ENCODE measurements around the gene PCSK2. TPM values are rescaled to one million over a fixed set of nuclear protein-coding genes. Genes with fewer than 3 reads are reported as not detected.

The PCSK2 gene
- total RNA-seq, 1 donor from 2014 or later: 0.52 TPM

GRCh38 chr20:17479063-17479657, 252.3 kb downstream of the PCSK2 start:
- H3K4me1 ChIP-seq (ENCODE audit: control insufficient read depth in 3 of 3, insufficient read depth in 3 of 3, low read length in 3 of 3): no peaks in the 10 kb centered on the region
- H3K36me3 ChIP-seq (ENCODE audit: control insufficient read depth in 3 of 3, insufficient read depth in 3 of 3, low read length in 3 of 3): no peaks in the 10 kb centered on the region
- H3K4me3 ChIP-seq (ENCODE audit: low read length in 3 of 3): no peak overlapping the region
- no peaks in the 10 kb centered on the region for H3K9me3 ChIP-seq (ENCODE audit: control insufficient read depth in 3 of 3, low read length in 3 of 3)
- H3K27me3 ChIP-seq (ENCODE audit: control insufficient read depth in 3 of 3, insufficient read depth in 3 of 3, low read length in 3 of 3): peaks cover 0 to 20% (median 18%) of the 10 kb centered on the region in 3 donors
- no peak overlapping the region for H3K9ac ChIP-seq (ENCODE audit: low read depth in 1 of 3, low read length in 3 of 3)
- no peak overlapping the region for H3K27ac ChIP-seq (ENCODE audit: low read depth, low read length)

- H3K36me3 ChIP-seq (ENCODE audit: control insufficient read depth in 3 of 3, insufficient read depth in 3 of 3, low read length in 3 of 3): no peaks in the 10 kb centered on the region
- H3K9ac ChIP-seq (ENCODE audit: low read depth in 1 of 3, low read length in 3 of 3): no peak overlapping the region
- peaks cover 0 to 3% (median 0%) of the 10 kb centered on the region in 3 donors for H3K9me3 ChIP-seq (ENCODE audit: control insufficient read depth in 3 of 3, low read length in 3 of 3)
- H3K27me3 ChIP-seq (ENCODE audit: control insufficient read depth in 3 of 3, insufficient read depth in 3 of 3, low read length in 3 of 3): peaks cover 0 to 20% (median 18%) of the 10 kb centered on the region in 3 donors
- H3K4me1 ChIP-seq (ENCODE audit: control insufficient read depth in 3 of 3, insufficient read depth in 3 of 3, low read length in 3 of 3): no peaks in the 10 kb centered on the region
- H3K4me3 ChIP-seq (ENCODE audit: low read length in 3 of 3): no peak overlapping the region
- H3K27ac ChIP-seq (ENCODE audit: low read depth, low read length): no peak overlapping the region
These were observed 253.9 kb downstream of the PCSK2 start for GRCh38 chr20:17480696-17481095.

GRCh38 chr20:17481661-17482060, 254.8 kb downstream of the PCSK2 start:
- no peak overlapping the region for H3K9ac ChIP-seq (ENCODE audit: low read depth in 1 of 3, low read length in 3 of 3)
- H3K9me3 ChIP-seq (ENCODE audit: control insufficient read depth in 3 of 3, low read length in 3 of 3): peaks cover 0 to 3% (median 0%) of the 10 kb centered on the region in 3 donors
- no peaks in the 10 kb centered on the region for H3K4me1 ChIP-seq (ENCODE audit: control insufficient read depth in 3 of 3, insufficient read depth in 3 of 3, low read length in 3 of 3)
- H3K27ac ChIP-seq (ENCODE audit: low read depth, low read length): no peak overlapping the region
- H3K4me3 ChIP-seq (ENCODE audit: low read length in 3 of 3): no peak overlapping the region
- H3K27me3 ChIP-seq (ENCODE audit: control insufficient read depth in 3 of 3, insufficient read depth in 3 of 3, low read length in 3 of 3): peaks cover 0 to 20% (median 18%) of the 10 kb centered on the region in 3 donors
- H3K36me3 ChIP-seq (ENCODE audit: control insufficient read depth in 3 of 3, insufficient read depth in 3 of 3, low read length in 3 of 3): no peaks in the 10 kb centered on the region

GRCh38 chr20:17482536-17482935, 255.7 kb downstream of the PCSK2 start:
- Histone ChIP-seq H3K9ac (ENCODE audit: low read depth in 1 of 3, low read length in 3 of 3) (no peak overlapping the region), H3K4me3 (ENCODE audit: low read length in 3 of 3) (no peak overlapping the region), H3K27me3 (ENCODE audit: control insufficient read depth in 3 of 3, insufficient read depth in 3 of 3, low read length in 3 of 3) (peaks cover 0 to 20% (median 18%) of the 10 kb centered on the region in 3 donors), H3K9me3 (ENCODE audit: control insufficient read depth in 3 of 3, low read length in 3 of 3) (peaks cover 0 to 3% (median 0%) of the 10 kb centered on the region in 3 donors), H3K36me3 (ENCODE audit: control insufficient read depth in 3 of 3, insufficient read depth in 3 of 3, low read length in 3 of 3) (no peaks in the 10 kb centered on the region), H3K27ac (ENCODE audit: low read depth, low read length) (no peak overlapping the region), H3K4me1 (ENCODE audit: control insufficient read depth in 3 of 3, insufficient read depth in 3 of 3, low read length in 3 of 3) (no peaks in the 10 kb centered on the region)

GRCh38 chr20:17485017-17485416, 258.2 kb downstream of the PCSK2 start:
- Histone ChIP-seq H3K27ac (ENCODE audit: low read depth, low read length) (no peak overlapping the region), H3K4me3 (ENCODE audit: low read length in 3 of 3) (no peak overlapping the region), H3K9ac (ENCODE audit: low read depth in 1 of 3, low read length in 3 of 3) (no peak overlapping the region), H3K9me3 (ENCODE audit: control insufficient read depth in 3 of 3, low read length in 3 of 3) (peaks cover 0 to 3% (median 0%) of the 10 kb centered on the region in 3 donors), H3K27me3 (ENCODE audit: control insufficient read depth in 3 of 3, insufficient read depth in 3 of 3, low read length in 3 of 3) (peaks cover 0 to 20% (median 18%) of the 10 kb centered on the region in 3 donors), H3K4me1 (ENCODE audit: control insufficient read depth in 3 of 3, insufficient read depth in 3 of 3, low read length in 3 of 3) (no peaks in the 10 kb centered on the region), H3K36me3 (ENCODE audit: control insufficient read depth in 3 of 3, insufficient read depth in 3 of 3, low read length in 3 of 3) (no peaks in the 10 kb centered on the region)

GRCh38 chr20:17488916-17489600, 262.2 kb downstream of the PCSK2 start:
- no peaks in the 10 kb centered on the region for H3K36me3 ChIP-seq (ENCODE audit: control insufficient read depth in 3 of 3, insufficient read depth in 3 of 3, low read length in 3 of 3)
- no peak overlapping the region for H3K9ac ChIP-seq (ENCODE audit: low read depth in 1 of 3, low read length in 3 of 3)
- peaks cover 0 to 3% (median 0%) of the 10 kb centered on the region in 3 donors for H3K9me3 ChIP-seq (ENCODE audit: control insufficient read depth in 3 of 3, low read length in 3 of 3)

GRCh38 chr20:17490501-17490900, 263.7 kb downstream of the PCSK2 start:
- Histone ChIP-seq H3K27ac (ENCODE audit: low read depth, low read length) (no peak overlapping the region), H3K9ac (ENCODE audit: low read depth in 1 of 3, low read length in 3 of 3) (no peak overlapping the region), H3K9me3 (ENCODE audit: control insufficient read depth in 3 of 3, low read length in 3 of 3) (no peaks in the 10 kb centered on the region)

More at GRCh38 chr20:17488916-17489600, 262.2 kb downstream of the PCSK2 start:
- Histone ChIP-seq H3K4me1 (ENCODE audit: control insufficient read depth in 3 of 3, insufficient read depth in 3 of 3, low read length in 3 of 3) (no peaks in the 10 kb centered on the region), H3K27ac (ENCODE audit: low read depth, low read length) (no peak overlapping the region), H3K27me3 (ENCODE audit: control insufficient read depth in 3 of 3, insufficient read depth in 3 of 3, low read length in 3 of 3) (no peaks in the 10 kb centered on the region), H3K4me3 (ENCODE audit: low read length in 3 of 3) (no peak overlapping the region)

GRCh38 chr20:17491041-17491440, 264.2 kb downstream of the PCSK2 start:
- Histone ChIP-seq H3K27me3 (ENCODE audit: control insufficient read depth in 3 of 3, insufficient read depth in 3 of 3, low read length in 3 of 3) (peaks cover 0 to 2% (median 0%) of the 10 kb centered on the region in 3 donors), H3K27ac (ENCODE audit: low read depth, low read length) (no peak overlapping the region), H3K9me3 (ENCODE audit: control insufficient read depth in 3 of 3, low read length in 3 of 3) (no peaks in the 10 kb centered on the region), H3K4me3 (ENCODE audit: low read length in 3 of 3) (no peak overlapping the region), H3K9ac (ENCODE audit: low read depth in 1 of 3, low read length in 3 of 3) (no peak overlapping the region), H3K36me3 (ENCODE audit: control insufficient read depth in 3 of 3, insufficient read depth in 3 of 3, low read length in 3 of 3) (no peaks in the 10 kb centered on the region), H3K4me1 (ENCODE audit: control insufficient read depth in 3 of 3, insufficient read depth in 3 of 3, low read length in 3 of 3) (no peaks in the 10 kb centered on the region)

More at GRCh38 chr20:17490501-17490900, 263.7 kb downstream of the PCSK2 start:
- Histone ChIP-seq H3K36me3 (ENCODE audit: control insufficient read depth in 3 of 3, insufficient read depth in 3 of 3, low read length in 3 of 3) (no peaks in the 10 kb centered on the region), H3K4me3 (ENCODE audit: low read length in 3 of 3) (no peak overlapping the region), H3K27me3 (ENCODE audit: control insufficient read depth in 3 of 3, insufficient read depth in 3 of 3, low read length in 3 of 3) (no peaks in the 10 kb centered on the region), H3K4me1 (ENCODE audit: control insufficient read depth in 3 of 3, insufficient read depth in 3 of 3, low read length in 3 of 3) (no peaks in the 10 kb centered on the region)

GRCh38 chr20:17491488-17491887, 264.6 kb downstream of the PCSK2 start:
- no peaks in the 10 kb centered on the region for H3K4me1 ChIP-seq (ENCODE audit: control insufficient read depth in 3 of 3, insufficient read depth in 3 of 3, low read length in 3 of 3)
- no peaks in the 10 kb centered on the region for H3K9me3 ChIP-seq (ENCODE audit: control insufficient read depth in 3 of 3, low read length in 3 of 3)
- H3K9ac ChIP-seq (ENCODE audit: low read depth in 1 of 3, low read length in 3 of 3): no peak overlapping the region
- no peak overlapping the region for H3K27ac ChIP-seq (ENCODE audit: low read depth, low read length)
- no peak overlapping the region for H3K4me3 ChIP-seq (ENCODE audit: low read length in 3 of 3)
- H3K27me3 ChIP-seq (ENCODE audit: control insufficient read depth in 3 of 3, insufficient read depth in 3 of 3, low read length in 3 of 3): peaks cover 0 to 2% (median 0%) of the 10 kb centered on the region in 3 donors
- no peaks in the 10 kb centered on the region for H3K36me3 ChIP-seq (ENCODE audit: control insufficient read depth in 3 of 3, insufficient read depth in 3 of 3, low read length in 3 of 3)

GRCh38 chr20:17493173-17493572, 266.3 kb downstream of the PCSK2 start:
- H3K4me1 ChIP-seq (ENCODE audit: control insufficient read depth in 3 of 3, insufficient read depth in 3 of 3, low read length in 3 of 3): peaks cover 0 to 4% (median 4%) of the 10 kb centered on the region in 3 donors
- peaks cover 0 to 2% (median 0%) of the 10 kb centered on the region in 3 donors for H3K27me3 ChIP-seq (ENCODE audit: control insufficient read depth in 3 of 3, insufficient read depth in 3 of 3, low read length in 3 of 3)
- no peak overlapping the region for H3K27ac ChIP-seq (ENCODE audit: low read depth, low read length)
- no peak overlapping the region for H3K9ac ChIP-seq (ENCODE audit: low read depth in 1 of 3, low read length in 3 of 3)
- no peaks in the 10 kb centered on the region for H3K9me3 ChIP-seq (ENCODE audit: control insufficient read depth in 3 of 3, low read length in 3 of 3)
- no peak overlapping the region for H3K4me3 ChIP-seq (ENCODE audit: low read length in 3 of 3)
- no peaks in the 10 kb centered on the region for H3K36me3 ChIP-seq (ENCODE audit: control insufficient read depth in 3 of 3, insufficient read depth in 3 of 3, low read length in 3 of 3)
